ENCODE results near the gene RPS16.

GRCh38 chr19:39448271-39448670 lies 12.5 kb upstream of the RPS16 start:
- TF ChIP-seq, protein P1, sequence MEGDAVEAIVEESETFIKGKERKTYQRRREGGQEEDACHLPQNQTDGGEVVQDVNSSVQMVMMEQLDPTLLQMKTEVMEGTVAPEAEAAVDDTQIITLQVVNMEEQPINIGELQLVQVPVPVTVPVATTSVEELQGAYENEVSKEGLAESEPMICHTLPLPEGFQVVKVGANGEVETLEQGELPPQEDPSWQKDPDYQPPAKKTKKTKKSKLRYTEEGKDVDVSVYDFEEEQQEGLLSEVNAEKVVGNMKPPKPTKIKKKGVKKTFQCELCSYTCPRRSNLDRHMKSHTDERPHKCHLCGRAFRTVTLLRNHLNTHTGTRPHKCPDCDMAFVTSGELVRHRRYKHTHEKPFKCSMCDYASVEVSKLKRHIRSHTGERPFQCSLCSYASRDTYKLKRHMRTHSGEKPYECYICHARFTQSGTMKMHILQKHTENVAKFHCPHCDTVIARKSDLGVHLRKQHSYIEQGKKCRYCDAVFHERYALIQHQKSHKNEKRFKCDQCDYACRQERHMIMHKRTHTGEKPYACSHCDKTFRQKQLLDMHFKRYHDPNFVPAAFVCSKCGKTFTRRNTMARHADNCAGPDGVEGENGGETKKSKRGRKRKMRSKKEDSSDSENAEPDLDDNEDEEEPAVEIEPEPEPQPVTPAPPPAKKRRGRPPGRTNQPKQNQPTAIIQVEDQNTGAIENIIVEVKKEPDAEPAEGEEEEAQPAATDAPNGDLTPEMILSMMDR (IDR thresholded peaks at IDR 0.05), result no peak
- TF ChIP-seq POLR2A (IDR thresholded peaks at IDR 0.05), result no peak
- TF ChIP-seq EP300 (IDR thresholded peaks at IDR 0.05), result no peak
- TF ChIP-seq POLR2AphosphoS5 (IDR thresholded peaks at IDR 0.05), result no peak
